GM23248 (cell line): ENCODE data around the gene C1QTNF6.

ENCODE experiments used
- EZH2 ChIP-seq: fragments of 200-600 bp; sonication (generic); IDR thresholded peaks from 2 replicates; pipeline ENCODE4 v1.6.1; 2018; ENCODE audit warnings: antibody characterized with exemption, mild to moderate bottlenecking; ENCODE audit not compliant: insufficient read depth, poor library complexity, severe bottlenecking
- EZH2phosphoT487 ChIP-seq: fragments of 200-600 bp; sonication (generic); IDR thresholded peaks from 2 replicates; pipeline ENCODE4 v1.6.1; 2018; ENCODE audit warnings: antibody characterized with exemption, moderate library complexity, mild to moderate bottlenecking, low read depth; ENCODE audit not compliant: insufficient read depth

GRCh38 chr22:37223965-37224551 is 36.0 kb upstream of the C1QTNF6 start:
- no peak for TF ChIP-seq EZH2phosphoT487
- no peak for TF ChIP-seq EZH2
